NCI-H187 treated with DMSO at 0.1 percent for 48 hours (cell line): ENCODE measurements around the gene RNASEH2B.
A peak's percentile ranks its signal among the peaks of the same experiment; 100 is the strongest.

ENCODE experiments used
- DNase-seq: peaks from one replicate; lab custom pipeline; 2025; lab: John Stamatoyannopoulos, UW

RNASEH2B gene

DNA sequence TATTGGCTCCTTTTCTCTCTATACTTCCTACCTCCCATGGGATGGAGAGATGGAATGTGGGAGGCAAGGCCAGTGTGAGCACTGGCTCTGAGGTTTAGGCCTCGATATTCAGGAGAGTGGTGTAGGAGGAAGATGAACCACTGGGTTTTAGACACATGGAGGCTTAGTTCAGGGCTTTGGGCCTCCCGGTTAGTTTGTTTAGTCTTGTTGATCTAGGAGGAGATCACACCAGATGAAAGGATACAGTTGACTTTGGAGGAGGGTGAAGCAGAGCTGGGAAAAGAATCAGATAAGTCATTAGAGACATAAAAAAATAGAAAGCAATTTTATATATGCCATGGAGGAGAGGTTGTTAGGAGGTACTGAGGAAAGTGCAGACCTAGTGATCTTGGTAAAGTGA lies 30.9 kb downstream of the RNASEH2B start:
- DNase-seq, result no peak

DNA sequence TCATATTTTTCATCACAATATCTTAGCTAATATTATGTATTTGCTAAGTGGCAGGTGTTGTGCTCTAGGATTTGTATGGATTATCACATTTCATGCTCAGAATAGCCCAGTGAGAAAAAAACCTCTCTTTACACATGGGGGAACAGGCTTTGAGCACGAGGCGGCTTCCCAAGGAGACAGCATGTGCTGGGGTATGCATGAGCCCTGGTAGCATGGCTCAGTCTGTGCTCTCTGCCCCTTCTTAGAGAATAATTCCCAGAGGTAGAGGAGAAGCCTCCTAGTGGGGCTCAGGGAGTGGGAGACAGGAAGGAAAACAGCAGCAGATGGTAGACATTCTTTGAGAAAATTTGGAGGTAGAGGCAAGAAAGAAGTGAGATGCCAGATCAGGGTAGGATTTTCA lies 31.6 kb downstream of the RNASEH2B start:
- no peak for DNase-seq

DNA sequence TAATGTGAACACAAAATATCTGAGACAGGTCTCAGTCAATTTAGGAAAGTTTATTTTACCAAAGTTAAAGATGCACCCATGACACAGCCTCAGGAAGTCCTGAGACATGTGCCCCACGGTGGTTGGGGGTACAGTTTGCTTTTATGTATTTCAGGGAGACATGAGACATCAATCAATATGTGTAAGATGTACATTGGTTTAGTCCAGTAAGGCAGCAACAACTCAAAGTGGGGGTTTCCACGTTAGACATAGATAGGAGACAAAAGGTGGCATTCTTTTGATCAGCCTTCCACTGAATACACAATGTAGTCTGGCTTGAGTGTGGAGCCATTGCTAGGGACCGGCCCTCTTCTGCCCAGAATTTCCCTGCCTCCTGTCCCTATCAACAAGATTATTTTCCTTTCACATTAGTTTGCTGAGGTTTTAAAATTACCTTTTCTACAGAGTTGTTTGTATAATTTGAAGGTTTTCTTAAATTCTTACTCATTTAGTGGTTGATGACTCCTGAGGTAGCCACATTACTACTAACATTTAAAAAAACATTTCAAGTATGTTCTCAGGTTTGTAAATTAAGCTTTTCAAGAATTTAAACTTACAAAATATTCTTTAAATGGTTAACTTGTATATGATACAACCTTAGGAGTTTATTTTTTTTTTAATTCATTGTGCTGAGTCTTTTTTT lies 33.2 kb downstream of the RNASEH2B start:
- no peak for DNase-seq

DNA sequence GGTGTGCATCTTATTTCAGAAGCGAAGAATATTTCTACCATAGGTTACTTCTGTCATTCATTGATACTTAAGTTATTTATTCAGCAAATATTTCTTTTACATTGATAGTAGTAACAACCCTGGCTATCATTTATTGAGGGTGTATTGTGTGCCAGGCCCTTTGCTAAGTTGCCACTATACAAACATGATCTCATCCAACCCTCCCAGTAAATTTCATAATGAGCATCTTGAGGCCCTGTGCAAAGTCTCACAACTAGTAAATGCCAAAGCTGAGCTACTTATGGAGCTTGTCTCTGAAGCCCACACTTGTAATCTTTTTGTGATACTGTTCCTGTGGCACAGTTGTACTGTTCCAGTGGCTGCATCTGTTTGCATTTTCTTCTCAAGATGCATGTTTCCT lies 36.1 kb downstream of the RNASEH2B start:
- no peak for DNase-seq

DNA sequence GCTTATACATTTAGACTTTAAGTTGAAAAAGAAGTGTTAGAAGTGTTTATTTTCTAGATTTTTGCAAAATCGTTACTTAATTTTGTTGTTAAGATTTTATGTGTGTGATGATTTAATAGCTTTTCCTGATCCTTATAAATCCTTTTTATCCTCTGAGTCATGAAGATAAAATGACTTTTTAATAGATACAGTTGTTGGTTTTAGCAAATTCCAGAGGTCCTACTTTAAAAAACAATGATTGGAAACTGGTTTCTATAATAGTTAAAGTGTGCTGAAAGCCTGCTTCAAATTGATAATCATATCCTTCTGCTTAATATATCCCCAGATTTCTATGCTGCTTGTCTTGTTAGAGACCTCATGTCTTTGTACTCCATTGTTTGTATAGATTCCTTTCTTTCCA lies 39.0 kb downstream of the RNASEH2B start:
- no peak for DNase-seq

DNA sequence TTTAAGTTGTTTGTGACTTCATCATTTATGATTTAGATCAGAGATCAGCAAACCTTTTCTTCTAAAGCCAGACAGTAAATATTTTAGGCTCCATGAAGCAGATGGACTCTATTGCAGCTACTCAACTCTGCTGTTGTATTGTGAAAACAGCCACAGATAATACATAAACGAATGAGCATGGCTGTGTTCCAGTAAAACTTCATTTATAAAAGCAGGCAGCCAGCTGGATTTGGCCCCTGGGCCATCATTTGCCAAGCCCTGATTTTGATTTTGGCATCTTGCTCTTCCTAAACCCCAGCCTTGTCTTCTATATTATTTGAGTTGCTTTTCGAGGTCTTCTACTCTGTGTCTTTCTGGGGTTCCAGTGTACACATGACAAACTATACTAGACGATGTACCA lies 41.3 kb downstream of the RNASEH2B start:
- no peak for DNase-seq

DNA sequence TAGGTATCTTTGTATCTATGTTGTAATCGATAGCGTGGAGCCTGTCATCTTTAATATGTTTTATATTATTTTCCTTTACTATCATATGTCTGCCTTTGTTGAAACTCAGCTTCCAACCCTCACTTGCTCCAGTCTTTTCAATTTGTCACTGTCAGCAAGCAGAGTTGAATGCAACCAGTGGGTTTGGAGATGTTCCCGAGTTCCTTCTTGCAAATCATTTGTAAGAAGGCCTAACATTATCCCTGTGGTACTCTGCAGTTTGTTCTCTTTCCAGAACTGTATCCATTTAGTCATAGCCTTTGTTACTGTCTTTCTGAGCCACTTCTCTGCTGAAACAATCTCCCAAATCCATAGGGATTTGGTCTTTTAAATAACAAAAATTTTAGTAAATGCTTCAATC lies 41.8 kb downstream of the RNASEH2B start:
- no peak for DNase-seq

DNA sequence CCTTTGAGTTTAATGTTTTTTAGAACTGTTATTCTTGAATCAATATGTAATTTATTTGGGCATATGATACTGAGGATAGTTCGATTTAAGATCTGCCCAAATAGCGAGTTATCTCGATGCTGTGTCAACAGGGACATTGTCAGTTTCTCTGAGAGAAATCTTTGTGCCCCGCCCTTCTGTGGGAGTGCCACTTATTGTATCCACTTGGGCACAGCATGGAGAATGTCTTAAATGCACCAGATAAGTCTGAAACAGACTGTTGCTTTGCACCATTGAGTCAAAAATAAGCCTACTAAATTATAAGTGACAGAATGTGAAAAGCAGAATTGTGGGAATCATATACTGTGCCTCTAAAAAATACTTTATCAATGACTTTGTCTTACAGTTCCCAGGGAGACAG lies 45.6 kb downstream of the RNASEH2B start:
- DNase-seq, result no peak

DNA sequence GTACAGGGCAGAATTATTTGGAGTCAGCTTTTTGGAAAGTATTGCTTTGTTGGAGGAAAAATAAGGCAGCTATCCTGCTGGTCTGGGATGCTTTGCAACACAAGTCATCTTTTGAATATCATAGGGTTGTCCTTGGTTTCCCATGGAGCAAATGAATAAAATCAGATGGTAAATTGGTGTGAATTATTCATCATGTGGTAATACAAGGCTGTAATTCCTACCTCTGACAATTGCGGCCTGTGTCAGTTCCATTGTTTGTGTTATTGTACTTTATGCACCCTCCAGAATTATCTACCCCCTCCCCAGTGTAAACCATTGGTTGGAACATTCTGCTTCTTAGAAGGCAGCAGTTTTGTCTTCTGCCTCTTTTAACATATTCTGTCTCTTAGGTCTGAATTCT lies 46.2 kb downstream of the RNASEH2B start:
- no peak for DNase-seq

DNA sequence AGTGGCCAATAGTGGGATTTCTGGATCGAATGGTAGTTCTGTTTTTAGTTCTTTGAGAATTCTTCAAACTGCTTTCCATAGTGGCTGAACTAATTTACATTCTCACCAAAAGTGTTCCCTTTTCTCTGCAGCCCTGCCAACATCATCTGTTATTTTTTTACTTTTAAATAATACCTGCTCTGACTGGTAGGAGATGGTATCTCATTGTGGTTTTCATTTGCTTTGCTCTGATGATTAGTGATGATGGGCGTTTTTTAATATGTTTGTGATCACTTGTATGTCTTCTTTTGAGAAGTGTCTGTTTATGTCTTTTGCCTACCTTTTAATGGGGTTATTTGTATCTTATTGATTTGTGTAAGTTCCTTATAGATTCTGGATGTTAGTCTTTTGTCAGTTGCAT lies 48.0 kb downstream of the RNASEH2B start:
- no peak for DNase-seq

DNA sequence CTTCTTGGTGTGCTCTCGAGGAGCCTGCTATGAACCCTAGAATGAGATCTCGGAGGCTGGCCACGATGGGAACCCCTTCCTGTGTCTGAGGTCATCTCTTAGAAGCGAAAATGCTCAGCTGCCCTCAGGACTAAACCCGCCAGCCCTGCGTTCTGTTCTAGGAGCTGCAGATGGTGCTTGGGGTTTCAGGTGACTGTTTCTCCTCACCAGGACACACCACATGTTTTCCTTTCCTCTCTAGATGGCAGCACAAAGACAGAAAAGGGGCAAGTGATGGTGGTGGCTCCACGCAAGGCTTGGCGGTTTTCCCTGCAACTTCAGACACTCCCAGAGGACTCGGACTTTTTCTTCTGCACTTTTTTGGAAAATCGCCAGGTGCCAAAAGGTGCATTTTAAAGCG lies 60.1 kb downstream of the RNASEH2B start:
- no peak for DNase-seq

DNA sequence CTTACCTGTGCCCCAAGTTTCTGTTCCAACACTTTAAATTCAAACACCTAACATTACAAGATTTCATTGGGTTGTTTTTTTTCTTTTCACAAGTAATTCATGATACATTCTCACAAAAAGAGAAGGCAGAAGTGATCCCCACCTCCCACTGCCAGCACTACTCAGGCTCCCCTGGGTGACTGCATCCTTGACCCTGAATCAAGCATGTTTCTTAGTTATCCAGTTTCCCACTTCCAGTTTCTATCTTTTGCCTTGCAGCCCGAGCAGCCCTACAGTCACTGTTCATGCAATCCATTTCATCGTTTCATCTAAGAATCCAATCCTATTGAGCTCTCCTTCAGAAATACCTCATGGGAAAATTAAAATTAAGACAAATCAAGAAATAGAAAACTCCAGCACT lies 61.4 kb downstream of the RNASEH2B start:
- no peak for DNase-seq

DNA sequence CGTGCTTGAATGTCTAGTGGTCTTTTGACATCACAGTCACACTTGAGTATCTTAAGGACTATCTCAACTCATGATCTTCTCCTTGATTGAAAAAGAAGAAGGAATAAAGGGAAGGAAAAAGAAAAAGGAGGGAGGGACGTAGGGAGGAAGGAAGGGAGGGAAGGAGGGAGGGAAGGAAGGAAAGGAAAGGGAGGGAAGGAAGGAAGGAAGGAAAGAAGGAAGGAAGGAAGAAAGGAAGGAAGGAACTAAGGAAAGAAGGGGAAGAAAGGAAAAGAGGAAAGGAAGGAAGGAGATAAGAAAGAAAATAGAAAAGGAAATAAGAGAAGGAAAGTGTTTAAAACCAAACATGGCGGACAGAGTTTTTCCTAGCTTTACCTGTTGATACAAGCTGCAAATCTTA lies 64.7 kb downstream of the RNASEH2B start:
- DNase-seq, result no peak

DNA sequence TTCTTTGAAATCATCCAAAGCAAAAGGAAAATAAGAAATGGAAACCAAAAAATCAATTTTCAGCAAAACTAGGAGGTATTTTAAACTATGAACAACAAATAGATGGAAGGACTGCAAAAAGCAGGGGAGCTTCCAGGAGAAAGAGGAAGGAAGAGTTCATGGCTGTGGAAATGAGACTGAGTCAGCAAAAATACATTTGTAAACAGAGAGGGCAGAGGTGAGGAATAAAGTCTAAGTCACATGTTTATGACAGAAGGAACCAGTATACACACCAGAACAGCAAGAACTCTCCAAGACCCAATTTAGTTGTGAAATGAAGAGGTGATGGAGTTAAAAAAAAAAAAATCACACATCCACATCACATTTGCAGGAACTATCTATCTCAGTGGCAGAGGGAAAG lies 69.6 kb downstream of the RNASEH2B start:
- DNase-seq, result no peak

DNA sequence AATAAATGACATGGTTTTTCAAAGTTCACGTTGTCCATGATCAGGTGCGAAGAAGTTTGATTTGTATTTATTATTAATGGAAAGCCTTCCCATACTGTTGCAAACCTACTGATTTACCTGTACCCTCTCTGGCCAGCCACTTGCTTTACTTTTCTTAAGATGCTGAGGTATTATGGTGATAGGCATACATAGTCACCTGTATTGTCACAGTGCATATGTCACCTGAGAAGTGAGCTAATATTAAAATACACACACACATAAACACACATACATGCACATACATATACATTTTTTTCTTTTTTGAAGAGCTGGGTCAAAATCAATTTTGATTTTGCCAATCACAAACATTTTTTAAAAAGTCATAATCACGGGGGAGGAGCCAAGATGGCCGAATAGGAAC lies 72.1 kb downstream of the RNASEH2B start:
- DNase-seq, result no peak

DNA sequence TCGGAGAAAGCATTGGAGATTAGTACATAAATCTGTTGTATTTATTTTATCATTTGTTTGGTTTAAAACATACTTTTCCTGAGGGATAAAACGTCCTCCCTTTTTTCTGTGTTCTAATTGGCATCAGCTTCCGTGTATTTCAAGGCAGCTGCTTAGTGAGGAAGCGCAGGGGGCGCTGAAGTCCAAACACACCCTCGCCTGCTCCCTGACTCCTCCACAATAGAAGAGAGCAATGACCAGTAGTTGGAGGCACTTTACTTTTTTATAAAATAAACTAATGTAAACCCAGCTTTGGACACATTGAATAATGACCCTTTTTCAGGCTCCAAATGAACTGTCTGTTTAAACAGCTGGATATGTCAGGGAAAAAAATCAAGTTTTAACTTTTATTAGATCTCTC lies 79.9 kb downstream of the RNASEH2B start:
- no peak for DNase-seq

DNA sequence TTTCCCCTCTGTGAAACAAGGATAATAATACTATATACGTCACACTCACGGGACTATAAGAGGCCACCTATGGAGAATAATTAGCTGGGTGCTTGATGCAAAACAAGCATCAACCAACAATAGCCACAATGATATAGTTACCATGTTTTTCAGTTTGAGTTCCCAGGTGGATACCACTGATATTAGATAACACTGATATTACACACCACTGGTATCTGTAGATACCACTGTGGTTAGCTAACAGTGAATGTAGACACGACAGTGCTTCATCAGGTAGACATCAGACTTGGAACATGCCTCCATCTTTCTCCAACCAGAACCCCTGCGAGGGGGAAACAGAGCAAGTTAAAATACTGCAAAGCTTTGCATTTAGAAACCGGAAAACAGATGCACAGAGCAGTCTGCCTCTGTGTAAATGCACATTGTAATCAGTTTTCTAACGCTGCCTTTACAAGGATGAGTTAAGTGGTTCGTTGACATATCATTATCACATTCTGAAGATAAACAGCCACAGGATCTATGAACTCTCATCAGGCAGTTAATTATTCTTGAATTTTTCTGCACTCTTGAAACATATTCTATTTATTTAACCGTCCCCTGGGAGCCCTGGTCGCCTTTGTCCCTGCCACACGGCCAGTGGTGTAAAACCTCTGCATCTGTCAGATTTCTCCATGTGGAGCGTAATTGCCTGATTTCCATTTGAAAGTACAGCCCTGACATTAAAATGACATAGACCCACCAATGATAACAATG lies 80.7 kb downstream of the RNASEH2B start:
- DNase-seq, result peak; percentile 39

DNA sequence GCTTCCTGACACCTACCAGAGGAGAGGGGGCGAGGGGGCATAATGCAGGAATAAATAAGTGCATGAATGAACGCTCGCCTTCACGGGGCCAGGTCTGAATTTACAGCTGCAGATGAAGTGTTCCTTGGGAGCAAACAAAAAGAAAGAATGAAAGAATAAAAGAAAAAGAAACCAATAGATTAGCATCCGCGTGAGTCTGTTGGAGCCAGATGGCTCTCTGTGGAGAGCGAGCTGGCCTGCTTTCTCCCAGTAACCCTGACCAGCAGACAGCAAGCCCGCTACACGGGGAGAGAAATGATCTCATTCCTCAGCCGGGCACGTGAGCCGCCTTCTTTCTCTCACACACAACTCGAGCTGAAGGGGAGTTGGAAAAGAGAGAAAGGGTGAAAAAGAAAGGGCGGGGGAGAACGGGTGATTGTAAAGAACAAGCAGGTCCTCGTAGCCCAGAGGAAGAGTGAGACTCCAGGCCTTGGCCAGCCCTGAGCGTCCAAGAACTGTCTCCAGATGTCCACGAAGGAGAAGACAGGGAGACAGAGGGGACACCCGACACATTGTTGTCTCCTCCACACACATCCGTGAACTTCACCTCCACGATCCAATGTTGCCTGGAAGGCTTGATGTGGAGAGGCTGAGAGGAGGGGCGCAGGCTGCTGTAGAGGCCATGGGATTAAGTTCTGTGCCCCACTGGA lies 81.4 kb downstream of the RNASEH2B start:
- DNase-seq, result no peak

DNA sequence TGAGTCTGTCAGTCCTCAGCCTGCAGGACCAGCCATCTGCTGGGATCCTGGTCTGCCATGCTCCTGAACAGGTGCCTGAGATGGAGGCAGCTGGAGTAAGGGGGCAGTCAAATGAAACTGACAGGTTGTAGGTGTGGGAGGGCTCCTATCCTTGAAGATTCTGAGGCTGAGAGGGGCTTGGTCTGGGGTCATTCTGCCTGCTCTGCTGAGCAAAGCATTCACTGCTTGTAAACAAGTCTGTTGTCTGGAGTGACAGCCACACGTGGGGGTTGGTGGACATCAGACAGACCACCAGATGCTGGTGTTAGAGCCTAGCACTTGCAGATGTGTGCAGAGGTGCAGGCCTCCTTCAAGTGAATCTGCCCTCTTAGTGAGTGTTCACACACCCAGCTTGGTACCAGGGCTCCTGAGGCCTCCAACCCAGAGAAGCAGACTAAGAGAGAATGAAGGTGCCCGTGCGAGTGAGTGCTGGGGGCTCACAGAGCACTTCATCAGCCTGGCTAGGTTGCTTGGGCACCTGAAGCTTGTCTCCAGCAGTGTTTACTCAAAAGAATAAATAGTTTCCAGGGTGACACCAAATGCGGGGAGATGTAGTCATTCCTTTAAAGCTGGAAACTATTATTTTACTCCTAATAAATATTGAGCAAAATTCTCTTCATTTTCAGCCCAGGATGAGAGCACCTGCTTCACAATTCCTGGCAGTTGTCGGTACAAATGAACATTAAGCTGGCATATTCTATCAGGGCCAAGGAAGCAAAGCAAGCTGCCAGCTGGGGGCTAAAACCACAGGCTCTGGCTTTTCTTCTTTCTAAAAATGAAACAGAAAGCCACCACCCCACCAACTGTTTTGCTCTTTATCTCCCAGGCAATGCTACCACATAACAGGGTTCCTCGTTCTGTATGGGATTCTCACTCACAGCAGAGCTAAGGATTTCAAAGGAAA lies 82.3 kb downstream of the RNASEH2B start:
- no peak for DNase-seq

DNA sequence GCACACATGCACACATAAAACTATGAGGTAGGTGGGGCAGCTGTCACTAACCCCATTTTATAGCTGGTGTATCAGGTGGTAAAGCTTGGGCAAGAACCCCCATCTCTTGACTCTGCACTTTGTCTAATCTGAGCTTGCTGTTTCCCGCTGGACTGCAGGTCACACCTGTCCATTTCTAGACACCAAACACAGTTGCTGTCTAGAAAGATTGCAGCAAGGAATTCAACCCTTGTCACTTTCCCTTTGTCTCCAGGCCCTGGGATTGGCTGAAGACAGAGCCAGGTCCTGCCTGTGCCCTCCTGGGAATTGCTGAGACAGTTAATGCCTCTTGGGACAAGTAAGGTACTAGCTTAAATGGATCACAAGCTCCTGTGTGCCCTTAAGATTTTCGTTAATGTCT lies 83.8 kb downstream of the RNASEH2B start:
- DNase-seq, result no peak

DNA sequence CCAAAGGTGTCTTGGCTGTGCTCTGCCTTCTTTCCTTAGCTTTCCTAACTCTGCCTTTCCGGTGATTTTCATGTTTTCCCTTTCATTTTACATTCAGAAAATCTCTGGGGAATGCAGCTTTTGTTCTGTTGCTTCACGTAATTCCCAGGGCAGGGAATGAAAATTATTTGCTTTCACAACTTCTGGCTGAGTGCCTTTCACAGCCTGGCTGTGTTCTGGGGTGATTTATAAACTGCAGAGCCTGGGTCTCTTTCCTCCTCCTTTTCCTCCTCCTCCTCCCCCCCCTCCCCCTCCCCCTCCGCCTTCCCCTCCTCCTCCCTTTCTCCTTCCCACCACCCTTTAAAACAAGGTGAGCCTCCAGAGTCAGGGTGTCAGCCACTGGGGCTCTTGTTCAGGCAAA lies 84.3 kb downstream of the RNASEH2B start:
- no peak for DNase-seq

DNA sequence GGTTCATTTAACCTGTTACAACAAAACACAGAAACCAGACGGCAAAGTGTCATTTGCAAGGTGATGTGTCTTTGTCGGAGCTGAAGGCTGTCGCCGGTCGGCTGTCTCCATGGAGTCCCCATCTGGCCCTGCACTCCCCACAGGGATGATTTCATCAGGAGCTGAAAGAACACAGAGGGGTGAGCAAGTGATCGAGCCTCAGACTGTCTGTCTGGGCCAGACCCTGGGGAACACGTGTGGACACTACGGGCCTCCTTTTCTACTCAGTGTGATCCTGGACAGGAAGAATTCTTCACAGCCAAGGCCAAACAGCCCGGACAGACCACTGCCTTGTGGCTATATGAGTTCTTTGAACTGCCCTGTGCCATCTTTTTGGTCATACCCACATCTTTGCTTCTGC lies 85.1 kb downstream of the RNASEH2B start:
- no peak for DNase-seq
